Measurements from ENCODE around the gene GAS7.

- no peak for TF ChIP-seq CTCF (IDR thresholded peaks at IDR 0.05; ENCODE audit: insufficient read depth, low read depth, low read length)
- no peak for TF ChIP-seq EZH2 (IDR thresholded peaks at IDR 0.05; ENCODE audit: insufficient read depth, low read length)
Observed at GRCh38 chr17:10087355-10087754, 111.1 kb downstream of the GAS7 start.
